HG02798 (cell line): ENCODE data around the gene MPZL3.
"Not testable (repeated sequence)": the region's sequence is repeated elsewhere in the genome, so short reads cannot be mapped to it uniquely, and the experiment has no call there.

Experiments
- ATAC-seq: cut with Tn5 transposase; IDR thresholded peaks from one replicate; pipeline ENCODE4 v1.9.1; 2021; ENCODE audit warnings: mild to moderate bottlenecking; ENCODE audit not compliant: unreplicated experiment, poor library complexity

MPZL3 gene

GRCh38 chr11:118193910-118194566, 58.1 kb downstream of the MPZL3 start:
- ATAC-seq: no peak

- ATAC-seq: not testable (repeated sequence)
These were observed 59.3 kb downstream of the MPZL3 start for GRCh38 chr11:118192817-118193216.

- not testable (repeated sequence) for ATAC-seq
These were observed 61.1 kb downstream of the MPZL3 start for GRCh38 chr11:118190942-118191506.

- no peak for ATAC-seq
These were observed 65.6 kb downstream of the MPZL3 start for GRCh38 chr11:118186346-118187107.

- no peak for ATAC-seq
These were observed 67.2 kb downstream of the MPZL3 start for GRCh38 chr11:118184784-118185579.

- ATAC-seq: not testable (repeated sequence)
These were observed 68.5 kb downstream of the MPZL3 start for GRCh38 chr11:118183691-118184090.

- ATAC-seq: no peak
These were observed 71.9 kb downstream of the MPZL3 start for GRCh38 chr11:118180300-118180703.

GRCh38 chr11:118176778-118177134, 75.4 kb downstream of the MPZL3 start:
- ATAC-seq: no peak
